ENCODE measurements around the gene TRIM28.
"Not testable (repeated sequence)": the region's sequence is repeated elsewhere in the genome, so short reads cannot be mapped to it uniquely, and the experiment has no call there.

TRIM28 gene

GRCh38 chr19:58543826-58544590 lies at the start of gene TRIM28:
Gene TRIM28, plus strand, starts transcription at chr19:58544064. Its CDS starts 694 bp downstream, at chr19:58544758.
- in situ Hi-C loops (cut with HindIII; ENCODE audit: low sequenced_read_pairs): no loop called here
- TF ChIP-seq CTCF (IDR thresholded peaks at IDR 0.05; ENCODE audit: low read depth, low read length): no peak
- H3K4me3 ChIP-seq (ENCODE audit: low read depth, low read length): peak within 1 kb of the TSS; percentile 91
- peak; percentile 99 for DNase-seq (ENCODE audit: low read depth, low spot score)

GRCh38 chr19:58497634-58498170 lies 46.2 kb upstream of the TRIM28 start:
- no peak for TF ChIP-seq CTCF (IDR thresholded peaks at IDR 0.05; ENCODE audit: low read depth, low read length)
- no peak for DNase-seq (ENCODE audit: low read depth, low spot score)
- no peak overlapping the region for H3K4me3 ChIP-seq (ENCODE audit: low read depth, low read length)
- in situ Hi-C loops (cut with HindIII; ENCODE audit: low sequenced_read_pairs): no loop called here

- in situ Hi-C loops (cut with HindIII; ENCODE audit: low sequenced_read_pairs): no loop called here
- H3K4me3 ChIP-seq (ENCODE audit: low read depth, low read length): peak overlapping the region; percentile 54
- no peak for TF ChIP-seq CTCF (IDR thresholded peaks at IDR 0.05; ENCODE audit: low read depth, low read length)
- DNase-seq (ENCODE audit: low read depth, low spot score): no peak
Observed at GRCh38 chr19:58498316-58499020, 45.4 kb upstream of the TRIM28 start.

- peak; percentile 99 for DNase-seq (ENCODE audit: low read depth, low spot score)
- TF ChIP-seq CTCF (IDR thresholded peaks at IDR 0.05; ENCODE audit: low read depth, low read length): peak; percentile 41
- in situ Hi-C loops (cut with HindIII; ENCODE audit: low sequenced_read_pairs): no loop called here
- H3K4me3 ChIP-seq (ENCODE audit: low read depth, low read length): peak overlapping the region; percentile 54
Observed at GRCh38 chr19:58499021-58499927, 44.6 kb upstream of the TRIM28 start.

- no peak for DNase-seq (ENCODE audit: low read depth, low spot score)
- H3K4me3 ChIP-seq (ENCODE audit: low read depth, low read length): no peak overlapping the region
- TF ChIP-seq CTCF (IDR thresholded peaks at IDR 0.05; ENCODE audit: low read depth, low read length): no peak
- in situ Hi-C loops (cut with HindIII; ENCODE audit: low sequenced_read_pairs): no loop called here
Observed at GRCh38 chr19:58500242-58500641, 43.6 kb upstream of the TRIM28 start.

- DNase-seq (ENCODE audit: low read depth, low spot score); H3K4me3 ChIP-seq (ENCODE audit: low read depth, low read length); in situ Hi-C loops (cut with HindIII; ENCODE audit: low sequenced_read_pairs): not testable (repeated sequence)
Observed at GRCh38 chr19:58507602-58508223, 36.2 kb upstream of the TRIM28 start.
